D341Med (cell line): ENCODE measurements around the gene ZNF366.

Experiments
- DNase-seq: peaks from one replicate; pipeline ENCODE4 v3.0.0; 2012; ENCODE audit warnings: low spot score

ZNF366 gene

GRCh38 chr5:72507231-72507906 is at the start of gene ZNF366:
TSS of gene ZNF366 (minus strand) at chr5:72507410. CDS start at chr5:72461496, 45,914 bp downstream.
- no peak for DNase-seq

- peak; percentile 33 for DNase-seq
These were observed 49.3 kb upstream of the ZNF366 start for GRCh38 chr5:72556351-72557166.

GRCh38 chr5:72555871-72556270 is 48.7 kb upstream of the ZNF366 start:
- DNase-seq: peak; percentile 69

GRCh38 chr5:72554897-72555296 is 47.7 kb upstream of the ZNF366 start:
- DNase-seq: no peak

- DNase-seq: no peak
These were observed 44.9 kb upstream of the ZNF366 start for GRCh38 chr5:72552041-72552557.

GRCh38 chr5:72550595-72550994 is 43.4 kb upstream of the ZNF366 start:
- DNase-seq: no peak

- DNase-seq: no peak
These were observed 36.6 kb upstream of the ZNF366 start for GRCh38 chr5:72543811-72544210.

GRCh38 chr5:72543365-72543764 is 36.2 kb upstream of the ZNF366 start:
- DNase-seq: no peak

GRCh38 chr5:72542695-72543094 is 35.5 kb upstream of the ZNF366 start:
- no peak for DNase-seq

GRCh38 chr5:72541501-72542225 is 34.5 kb upstream of the ZNF366 start:
- DNase-seq: no peak

GRCh38 chr5:72540759-72541438 is 33.7 kb upstream of the ZNF366 start:
- no peak for DNase-seq

- no peak for DNase-seq
These were observed 32.5 kb upstream of the ZNF366 start for GRCh38 chr5:72539726-72540125.

- DNase-seq: no peak
These were observed 31.8 kb upstream of the ZNF366 start for GRCh38 chr5:72539038-72539437.

GRCh38 chr5:72537166-72537565 is 30.0 kb upstream of the ZNF366 start:
- peak; percentile 65 for DNase-seq

GRCh38 chr5:72531496-72532190 is 24.4 kb upstream of the ZNF366 start:
- DNase-seq: no peak

- no peak for DNase-seq
These were observed 23.0 kb upstream of the ZNF366 start for GRCh38 chr5:72530196-72530595.

GRCh38 chr5:72529383-72529782 is 22.2 kb upstream of the ZNF366 start:
- DNase-seq: no peak

GRCh38 chr5:72525816-72526215 is 18.6 kb upstream of the ZNF366 start:
- no peak for DNase-seq

- peak; percentile 37 for DNase-seq
These were observed 16.9 kb upstream of the ZNF366 start for GRCh38 chr5:72523960-72524582.

- no peak for DNase-seq
These were observed 15.4 kb upstream of the ZNF366 start for GRCh38 chr5:72522607-72523006.

GRCh38 chr5:72519111-72519510 is 11.9 kb upstream of the ZNF366 start:
- no peak for DNase-seq
